GM12892 (cell line): ENCODE measurements around the gene OR10H4.
"Not testable (repeated sequence)": the region's sequence is repeated elsewhere in the genome, so short reads cannot be mapped to it uniquely, and the experiment has no call there.

Experiments
- DNase-seq: peaks from one replicate; pipeline ENCODE4 v3.0.0; 2011; ENCODE audit not compliant: insufficient read length
- FAIRE-seq: peaks from 2 replicates; lab custom pipeline; 2011; peaks lifted over from hg19 to GRCh38; lab: Jason Lieb, UNC
- POLR2A ChIP-seq: IDR thresholded peaks from 2 replicates; pipeline ENCODE4 v1.6.1; 2011; ENCODE audit warnings: low read depth, low read length, control low read depth
- POLR2AphosphoS5 ChIP-seq: IDR thresholded peaks from 2 replicates; pipeline ENCODE4 v1.6.1; 2011; ENCODE audit warnings: low read depth, low read length, control low read depth
- TAF1 ChIP-seq: IDR thresholded peaks from 2 replicates; pipeline ENCODE4 v1.6.1; 2011; ENCODE audit warnings: low read depth, mild to moderate bottlenecking, control low read depth, low read length, borderline replicate concordance

OR10H4 gene

DNA sequence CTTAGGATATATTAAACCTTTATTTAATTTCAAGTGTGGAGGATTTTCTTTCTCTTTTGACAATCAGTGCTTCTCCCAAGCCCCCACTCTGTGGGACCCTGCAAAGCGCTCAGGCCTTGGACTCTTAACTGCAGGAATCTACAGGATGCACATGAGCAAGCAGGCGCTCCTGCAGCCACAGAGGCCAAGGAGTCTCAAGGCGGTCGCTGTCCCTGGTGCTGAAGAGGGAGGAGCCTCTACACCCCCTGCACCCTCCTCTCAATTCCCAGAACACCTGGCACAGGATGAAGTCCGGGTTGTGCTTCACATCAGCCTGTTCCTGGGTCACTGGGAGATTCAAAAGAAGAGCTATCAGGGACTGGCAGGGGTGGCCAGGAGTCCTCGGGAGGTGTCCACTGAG, 13.5 kb downstream of the OR10H4 start:
- DNase-seq (no peak), FAIRE-seq (no peak)
- TF ChIP-seq POLR2AphosphoS5, result no peak
- TF ChIP-seq POLR2A, result no peak
- no peak for TF ChIP-seq TAF1

DNA sequence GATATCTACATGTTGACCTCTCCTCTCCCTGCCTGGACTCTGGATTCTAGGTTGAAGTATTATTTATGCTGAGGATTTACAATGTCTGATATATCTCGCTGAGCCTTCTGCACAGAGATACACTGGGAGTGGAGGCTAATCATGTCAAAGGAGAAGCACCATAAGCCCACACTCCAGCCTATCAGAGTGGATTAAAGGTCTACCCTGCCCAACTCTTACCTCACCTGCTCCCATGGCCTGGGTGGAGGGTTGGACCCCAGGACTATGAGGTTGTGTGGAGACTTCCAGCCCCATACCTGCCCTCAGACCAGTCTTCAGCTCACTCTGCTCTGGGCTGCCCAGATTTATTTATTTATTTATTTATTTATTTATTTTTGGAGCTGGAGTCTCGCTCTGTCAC, 15.4 kb downstream of the OR10H4 start:
- FAIRE-seq (no peak), DNase-seq (no peak)
- TF ChIP-seq TAF1, result no peak

DNA sequence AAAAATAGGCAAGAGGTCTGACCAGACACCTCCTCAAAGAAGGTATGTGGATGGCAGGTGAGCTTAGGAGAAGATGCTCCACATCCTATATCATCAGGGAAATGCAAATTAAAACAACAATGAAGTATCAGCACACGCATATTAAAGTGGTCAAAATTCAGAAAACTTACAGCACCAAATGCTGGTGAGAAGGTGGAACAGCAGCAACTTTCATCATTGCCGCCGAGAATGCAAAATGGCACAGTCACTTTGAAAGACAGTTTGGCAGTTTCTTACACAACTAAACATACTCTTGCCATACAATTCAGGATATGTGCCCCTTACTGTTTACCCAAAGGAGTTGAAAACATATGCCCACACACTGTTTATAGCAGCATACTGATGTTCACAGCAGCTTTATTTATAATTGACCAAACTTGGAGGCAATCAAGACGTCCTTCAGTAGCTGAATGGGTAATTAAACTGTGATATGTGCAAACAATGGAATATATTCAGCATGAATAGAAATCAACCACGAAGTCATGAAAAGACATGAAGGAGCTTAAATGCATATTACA, 22.5 kb downstream of the OR10H4 start:
- FAIRE-seq, result no peak
- no peak for TF ChIP-seq TAF1
- no peak for TF ChIP-seq POLR2A
- no peak for TF ChIP-seq POLR2AphosphoS5
- no peak for DNase-seq

DNA sequence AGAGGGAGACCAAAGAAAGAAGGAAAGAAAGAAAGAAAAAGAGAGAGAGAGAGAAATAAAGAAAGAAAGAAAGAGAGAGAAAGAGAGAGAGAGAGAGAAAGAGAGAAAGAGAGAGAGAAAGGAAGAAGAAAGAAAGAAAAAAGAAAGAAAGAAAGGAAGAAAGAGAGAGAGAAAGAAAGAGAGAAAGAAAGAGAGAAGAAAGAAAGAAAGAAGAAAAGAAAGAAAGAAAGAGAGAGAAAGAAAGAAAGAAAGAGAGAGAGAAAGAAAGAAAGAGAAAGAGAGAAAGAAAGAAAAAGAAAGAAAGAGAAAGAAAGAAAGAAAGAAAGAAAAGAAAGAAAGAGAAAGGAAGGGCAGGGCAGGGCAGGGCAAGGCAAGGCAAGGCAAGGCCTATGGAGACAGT, 23.2 kb downstream of the OR10H4 start:
- not testable (repeated sequence) for FAIRE-seq, DNase-seq

DNA sequence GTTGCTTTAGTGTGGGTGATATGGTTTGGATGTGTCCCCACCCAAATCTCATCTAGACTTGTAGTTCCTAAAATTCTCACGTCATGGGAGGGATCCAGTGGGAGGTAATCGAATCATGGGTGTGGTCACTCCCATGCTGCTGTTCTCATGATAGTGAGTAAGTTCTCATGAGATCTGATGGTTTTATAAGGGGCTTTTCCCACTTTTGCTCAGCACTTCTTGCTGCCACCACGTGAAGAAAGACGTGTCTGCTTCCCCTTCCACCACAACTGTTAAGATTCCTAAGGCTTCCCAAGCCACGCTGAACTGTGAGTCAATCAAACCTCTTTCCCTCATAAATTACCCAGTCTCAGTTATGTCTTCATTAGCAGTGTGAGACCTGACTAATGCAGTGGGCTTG, 26.0 kb downstream of the OR10H4 start:
- FAIRE-seq, result no peak
- DNase-seq, result no peak
- TF ChIP-seq TAF1 (no peak), POLR2AphosphoS5 (no peak), POLR2A (no peak)

DNA sequence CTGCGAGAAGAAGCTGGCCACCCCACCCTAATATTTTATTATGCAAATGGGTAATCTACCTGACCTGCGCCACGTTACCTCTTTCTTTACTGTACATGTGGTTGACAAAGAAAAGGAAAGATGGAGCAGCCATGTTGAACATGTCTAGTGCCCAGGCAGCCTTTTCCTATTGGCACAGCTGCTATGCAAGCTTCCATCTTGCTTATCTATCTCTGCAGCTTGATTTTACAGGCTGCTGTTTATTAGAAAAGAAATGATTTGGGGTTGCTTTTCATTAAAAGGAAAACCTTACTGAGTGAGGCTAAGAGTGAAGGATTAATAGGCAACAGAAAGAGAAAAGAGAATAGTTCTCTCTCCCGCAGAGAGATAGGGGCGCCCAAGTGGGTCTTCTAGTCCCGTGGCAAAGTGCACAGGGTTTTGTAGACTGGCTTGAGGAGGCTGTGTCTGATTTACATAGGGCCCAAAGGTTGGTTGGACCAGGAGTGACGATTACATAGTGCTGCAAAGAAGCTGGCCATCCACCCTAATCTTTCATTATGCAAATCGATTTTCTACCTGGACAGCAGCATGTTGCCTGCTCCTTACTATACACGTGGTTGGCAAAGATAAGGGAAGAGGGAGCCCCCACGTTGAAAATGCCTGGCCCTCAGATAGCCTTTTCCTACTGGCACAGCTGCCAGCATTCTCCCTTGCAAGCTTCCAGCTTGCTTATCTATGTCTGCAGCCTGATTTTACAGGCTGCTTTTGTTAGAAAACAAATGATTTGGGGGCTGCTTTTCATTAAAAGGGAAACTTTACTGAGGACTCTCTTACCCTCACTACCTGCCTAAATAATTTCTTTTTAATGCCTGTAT, 28.3 kb downstream of the OR10H4 start:
- TF ChIP-seq POLR2A (no peak), POLR2AphosphoS5 (no peak), TAF1 (no peak)
- DNase-seq, result no peak
- no peak for FAIRE-seq

DNA sequence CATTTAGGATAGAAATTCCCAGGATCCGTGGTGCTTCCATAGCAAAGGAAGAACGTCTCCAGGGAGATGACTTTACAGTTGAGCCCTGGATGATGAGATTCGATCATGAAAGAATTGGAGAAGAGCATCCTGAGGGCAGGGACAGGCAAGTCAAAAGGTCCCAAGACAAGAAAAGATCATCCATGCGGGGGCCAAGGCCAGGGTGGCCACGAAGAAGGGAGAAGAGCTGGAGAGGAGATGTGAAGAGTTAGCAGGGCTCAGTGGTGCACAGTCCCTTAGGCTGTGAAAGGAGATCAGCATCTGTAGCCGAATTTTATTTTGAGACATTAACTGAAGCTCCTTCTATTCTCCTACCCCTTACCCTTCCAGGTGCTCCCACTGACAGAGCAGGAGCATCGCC, 28.9 kb downstream of the OR10H4 start:
- no peak for TF ChIP-seq POLR2A
- TF ChIP-seq TAF1, result no peak
- TF ChIP-seq POLR2AphosphoS5, result no peak
- FAIRE-seq (no peak), DNase-seq (no peak)

DNA sequence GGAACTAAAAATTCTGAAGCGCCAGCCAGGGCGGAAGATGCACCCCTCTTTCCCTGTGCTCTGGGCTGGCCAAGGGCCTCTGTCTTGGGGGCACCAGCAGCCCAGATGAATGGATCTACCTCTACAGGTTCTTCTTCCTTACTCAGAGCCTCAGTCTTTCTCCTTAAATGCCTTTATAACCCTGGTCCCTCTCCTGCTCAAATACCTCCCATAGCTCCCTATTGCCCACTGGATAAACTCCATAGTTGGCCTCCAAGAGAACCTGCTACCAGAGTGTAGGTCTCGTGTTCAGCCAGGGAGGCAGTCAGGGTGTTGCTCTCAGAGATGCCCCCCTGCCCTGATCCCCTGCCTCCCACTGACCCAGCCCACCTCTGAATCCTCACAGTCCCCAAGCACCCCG, 30.5 kb downstream of the OR10H4 start:
- DNase-seq (no peak), FAIRE-seq (no peak)
- TF ChIP-seq POLR2AphosphoS5 (no peak), TAF1 (no peak), POLR2A (no peak)

DNA sequence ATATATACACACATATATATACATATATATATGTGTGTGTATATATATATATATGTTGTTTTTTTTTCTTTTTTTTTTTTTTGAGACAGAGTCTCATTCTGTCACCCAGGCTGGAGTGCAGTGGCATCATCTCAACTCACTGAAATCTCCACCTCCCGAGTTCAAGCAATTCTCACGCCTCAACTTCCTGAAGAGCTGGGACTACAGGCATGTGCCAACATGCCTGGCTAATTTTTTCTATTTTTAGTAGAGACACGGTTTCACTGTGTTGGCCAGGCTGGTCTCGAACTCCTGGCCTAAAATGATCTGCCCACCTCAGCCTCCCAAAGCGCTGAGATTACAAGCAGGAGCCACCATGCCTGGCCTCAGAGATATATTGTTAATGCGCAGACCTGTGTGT, 37.0 kb downstream of the OR10H4 start:
- not testable (repeated sequence) for FAIRE-seq

DNA sequence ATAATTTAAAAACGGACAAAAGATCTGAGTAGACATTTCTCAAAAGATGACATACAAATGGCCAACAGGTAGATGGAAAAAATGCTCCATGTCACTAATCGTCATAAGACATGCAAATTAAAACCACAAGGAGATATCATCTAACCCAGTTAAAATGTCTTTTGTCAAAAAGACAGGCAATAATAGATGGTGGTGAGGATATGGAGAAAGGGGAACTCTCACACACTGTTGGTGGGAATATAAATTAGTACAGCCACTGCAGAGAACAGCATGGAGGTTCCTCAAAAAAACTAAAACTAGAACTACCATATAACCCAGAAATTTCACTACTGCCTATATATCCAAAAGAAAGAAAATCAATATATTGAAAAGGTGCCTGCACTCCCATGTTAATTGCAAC, 37.9 kb downstream of the OR10H4 start:
- FAIRE-seq (no peak), DNase-seq (no peak)
- TF ChIP-seq POLR2AphosphoS5 (no peak), POLR2A (no peak), TAF1 (no peak)

More for the DNA sequence above, 37.0 kb downstream of the OR10H4 start:
- not testable (repeated sequence) for DNase-seq

DNA sequence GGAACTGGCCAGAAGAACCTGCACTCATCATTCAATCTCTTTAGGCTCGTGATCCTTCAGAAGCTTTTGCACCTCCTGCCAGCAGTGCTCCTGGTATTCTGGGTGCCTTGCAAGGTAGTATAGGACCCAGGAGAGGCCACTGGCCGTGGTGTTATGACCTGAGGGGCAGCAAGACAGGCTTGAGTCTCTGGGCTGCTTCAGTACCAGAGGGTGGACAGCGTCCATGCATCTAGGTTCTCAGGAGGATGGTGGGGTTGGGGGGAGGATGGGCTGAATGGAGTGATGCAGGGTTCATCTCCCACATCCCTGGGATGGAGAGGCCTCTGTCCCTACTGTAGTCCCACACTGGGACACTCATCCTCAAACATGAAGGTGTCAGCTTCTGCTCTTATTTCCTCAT, 41.1 kb downstream of the OR10H4 start:
- no peak for FAIRE-seq
- TF ChIP-seq POLR2A (no peak), TAF1 (no peak), POLR2AphosphoS5 (no peak)
- no peak for DNase-seq

DNA sequence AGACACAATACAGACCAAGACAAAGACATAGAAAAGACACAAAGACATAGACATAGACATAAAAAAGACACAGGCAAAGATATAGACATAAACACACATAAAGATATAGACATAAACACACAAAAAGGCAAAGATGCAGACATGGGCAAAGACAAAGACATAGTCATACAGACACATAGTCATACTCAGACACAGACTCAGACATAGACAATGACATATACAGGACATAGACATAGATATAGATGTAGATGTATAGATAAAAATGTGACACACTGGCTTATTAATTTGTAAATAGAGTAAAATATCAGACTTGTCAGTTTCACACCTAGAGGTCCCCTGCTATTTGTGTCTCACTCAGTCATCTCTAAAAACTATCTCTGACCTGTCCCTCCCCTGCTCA, 42.8 kb downstream of the OR10H4 start:
- TF ChIP-seq POLR2AphosphoS5 (no peak), POLR2A (no peak), TAF1 (no peak)

DNA sequence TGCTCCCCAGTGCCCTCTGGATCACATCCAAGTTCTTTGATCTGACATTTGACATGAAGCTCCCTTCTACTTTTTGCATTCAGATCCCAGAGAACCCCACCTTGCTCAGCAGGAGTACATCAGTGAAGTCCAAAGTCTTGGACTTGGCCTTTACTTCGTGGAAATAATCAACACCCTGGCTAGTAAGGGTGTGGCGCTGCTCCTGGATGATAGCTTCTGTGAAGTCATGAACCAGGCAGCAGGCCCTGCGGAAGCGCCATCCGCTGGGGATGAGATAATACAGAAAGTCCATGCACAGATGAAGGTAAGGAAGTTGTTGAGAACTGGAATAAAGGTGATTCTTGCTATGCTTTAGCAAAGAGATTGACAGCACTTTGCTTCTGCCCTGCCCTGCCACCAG, 43.2 kb downstream of the OR10H4 start:
- TF ChIP-seq POLR2AphosphoS5 (no peak), POLR2A (no peak), TAF1 (no peak)
- no peak for FAIRE-seq

More for the DNA sequence above, 42.8 kb downstream of the OR10H4 start:
- DNase-seq (no peak), FAIRE-seq (no peak)

More for the DNA sequence above, 43.2 kb downstream of the OR10H4 start:
- no peak for DNase-seq
